Heart left ventricle (tissue), 16 donors: ENCODE data around the gene EMILIN2. TPM values are rescaled to one million over a fixed set of nuclear protein-coding genes. Genes with fewer than 3 reads are reported as not detected.

Experiments
- ATAC-seq, 4 donors: fragments of 200-7000 bp; cut with Tn5 transposase; one replicate each; pipeline ENCODE4 v1.9.1; 2020 to 2022; ENCODE audit warnings: moderate library complexity in 4 of 4, mild to moderate bottlenecking in 3 of 4, moderate number of reproducible peaks in 1 of 4
- DNase-seq, 5 donors: peaks; one replicate each; pipeline ENCODE4 v3.0.0-alpha.2; 2020
- H3K27ac ChIP-seq, 12 donors: fragments of 200-600 bp; sonication (generic) in 4 of 12; one replicate each; pipeline versions ENCODE4 v1.5.0 to v1.8.0; 2016 to 2022; ENCODE audit warnings: mild to moderate bottlenecking in 2 of 12
- H3K27me3 ChIP-seq, 9 donors: fragments of 200-600 bp; sonication (generic) in 2 of 9; one replicate each; pipeline versions ENCODE4 v1.5.1 to v1.8.0; 2016 to 2022; ENCODE audit warnings: mild to moderate bottlenecking in 3 of 9
- H3K36me3 ChIP-seq, 9 donors: fragments of 200-600 bp; sonication (generic) in 2 of 9; one replicate each; pipeline versions ENCODE4 v1.5.0 to v1.8.0; 2018 to 2022; ENCODE audit warnings: mild to moderate bottlenecking in 2 of 9
- H3K4me1 ChIP-seq, 12 donors: fragments of 200-600 bp; sonication (generic) in 4 of 12; one replicate each; pipeline versions ENCODE4 v1.5.0 to v1.8.0; 2016 to 2022; ENCODE audit warnings: mild to moderate bottlenecking in 3 of 12
- H3K4me3 ChIP-seq, 12 donors: fragments of 200-600 bp; sonication (generic) in 4 of 12; one replicate each; pipeline versions ENCODE4 v1.5.0 to v1.8.0; 2017 to 2022; ENCODE audit warnings: mild to moderate bottlenecking in 9 of 12, moderate library complexity in 4 of 12
- H3K9me3 ChIP-seq, 12 donors: fragments of 200-600 bp; sonication (generic) in 4 of 12; one replicate each; pipeline versions ENCODE4 v1.5.0 to v1.8.0; 2016 to 2022; ENCODE audit warnings: mild to moderate bottlenecking in 1 of 12
- CTCF ChIP-seq, 12 donors: fragments of 200-600 bp; sonication (generic) in 4 of 12; IDR thresholded peaks; one replicate each; pipeline versions ENCODE4 v1.5.0 to v1.8.0; 2018 to 2022; ENCODE audit warnings: antibody characterized with exemption in 12 of 12, mild to moderate bottlenecking in 5 of 12
- POLR2A ChIP-seq, 2 donors: fragments of 450-650 bp; IDR thresholded peaks; one replicate each; pipeline ENCODE4 v1.6.1; 2017; ENCODE audit warnings: antibody characterized with exemption in 2 of 2, mild to moderate bottlenecking in 2 of 2, moderate library complexity in 2 of 2
- WGBS, 4 donors: extraction: QIAGEN DNeasy Blood & Tissue Kit in 2 of 4; methylation state at CpG; one replicate each; pipeline versions ENCODE4 v1.1.5 to v1.1.7; 2013 to 2018; 5-methylcytosine and 5-hydroxymethylcytosine counted together
- intact Hi-C, 10 donors: fragments of 100-400 bp; cut with DNase I; formaldehyde crosslinking; loops; one replicate each; pipeline versions ENCODE4 v1.11.1 to v1.14.2; 2022
- polyA plus RNA-seq, 2 donors: library from polyadenylated mRNA; stranded (reverse); fragments of 200-250 nt; gene quantifications; one replicate each; pipeline ENCODE4 v1.2.3, GENCODE V29; 2013
- total RNA-seq, 9 donors: library from RNA; depleted of rRNA in 2 of 9; stranded (reverse); fragments of >200 nt in 2 of 9; fragmentation: NEBNext Ultra II Directional in 3 of 9; extraction: Animal tissue kit (Norgen Biotek cat#: 25700) in 3 of 9; gene quantifications; one replicate each; pipeline versions ENCODE4 v1.1.0 to v1.2.4, GENCODE V29; 2016 to 2023
- donor health status: ischemic (EF 13 %, LVEDD 7.1; RV severe dilation, severe dysfunction).
- donor health status: healthy with polysubstance abuse.
- donor health status: DM: no; HTN: yes; CAD: no.
- donor health status: DM: no; HTN: no; CAD: no.
- donor health status: ischemic (EF 25% LVEDD 6.9; RV normal size, moderate dysfunction).
- donor health status: ischemic (EF 25% LVEDD 5.7; RV mildly dilated, moderate dysfunction).
- donor health status: healthy.
- donor health status: DM: yes; HTN: yes; CAD: no.
- donor health status: ischemic (EF 35%, LVEDD 5.7; RV mildly dilated, moderate dysfunction).
- donor health status: nonischemic (EF 11% LVEDD 7.7; RV severe dilation, severe dysfunction).
- donor health status: DM: yes; HTN: yes; CAD: no.
- donor health status: PGD.
- donor health status: ischemic (EF 29% LVEDD 5.4; RV normal size, mild dysfunction).
- donor health status: nonischemic (EF 23%, LVEDD 6.1; RV moderate dilation, normal function).

EMILIN2 gene
- total and polyA plus RNA-seq, 11 donors, result 14.4 to 71.3 (median 22.6) TPM

GRCh38 chr18:2917259-2918047 is 70.6 kb downstream of the EMILIN2 start:
- Histone ChIP-seq H3K27ac (peak overlapping the region in 1 of 12 donors; percentile 19), H3K27me3 (no peaks in the 10 kb centered on the region), H3K4me1 (peaks cover 0 to 23% (median 1%) of the 10 kb centered on the region in 12 donors), H3K9me3 (no peaks in the 10 kb centered on the region), H3K4me3 (no peak overlapping the region), H3K36me3 (peaks cover 0 to 100% (median 75%) of the 10 kb centered on the region in 9 donors)
- no peak for DNase-seq
- intact Hi-C loops, result loop anchor here in 2 of 10 donors (10.0 kb wide), 2 partner anchors 133 to 153 kb away; no protein-coding TSS in a partner anchor
- TF ChIP-seq POLR2A (IDR thresholded peaks at IDR 0.05), result no peak
- TF ChIP-seq CTCF (IDR thresholded peaks at IDR 0.05), result no peak
- 73 to 82% (median 76%) methylated on average over 16 of the region's 16 CpGs for WGBS, 4 donors
- no peak for ATAC-seq

GRCh38 chr18:2918761-2919550 is 72.2 kb downstream of the EMILIN2 start:
- WGBS, 4 donors, result 94 to 96% (median 96%) methylated on average over 18 of the region's 18 CpGs
- DNase-seq, result no peak
- H3K27me3 ChIP-seq, result no peaks in the 10 kb centered on the region
- intact Hi-C loops, result loop anchor here in 2 of 10 donors (10.0 kb wide), 2 partner anchors 134 to 154 kb away; no protein-coding TSS in a partner anchor
- H3K4me1 ChIP-seq, result peaks cover 0 to 16% (median 0%) of the 10 kb centered on the region in 12 donors
- no peak overlapping the region for H3K27ac ChIP-seq
- no peak for TF ChIP-seq CTCF (IDR thresholded peaks at IDR 0.05)
- no peak for TF ChIP-seq POLR2A (IDR thresholded peaks at IDR 0.05)
- ATAC-seq, result no peak
- no peaks in the 10 kb centered on the region for H3K9me3 ChIP-seq
- peaks cover 0 to 100% (median 82%) of the 10 kb centered on the region in 9 donors for H3K36me3 ChIP-seq
- no peak overlapping the region for H3K4me3 ChIP-seq

- TF ChIP-seq POLR2A (IDR thresholded peaks at IDR 0.05) (no peak), CTCF (IDR thresholded peaks at IDR 0.05) (no peak)
- no peak for DNase-seq
Measured at GRCh38 chr18:2919600-2919999, 72.8 kb downstream of the EMILIN2 start.

GRCh38 chr18:2920027-2920426 is 73.2 kb downstream of the EMILIN2 start:
- Histone ChIP-seq H3K36me3 (peaks cover 0 to 100% (median 82%) of the 10 kb centered on the region in 9 donors), H3K9me3 (no peaks in the 10 kb centered on the region), H3K4me3 (no peak overlapping the region), H3K27ac (no peak overlapping the region), H3K27me3 (no peaks in the 10 kb centered on the region), H3K4me1 (peaks cover 0 to 15% (median 0%) of the 10 kb centered on the region in 12 donors)
- ATAC-seq (no peak), DNase-seq (no peak)
- TF ChIP-seq POLR2A (IDR thresholded peaks at IDR 0.05), result no peak
- TF ChIP-seq CTCF (IDR thresholded peaks at IDR 0.05), result no peak
- intact Hi-C loops, result no loop called here
- 85 to 93% (median 89%) methylated on average over 11 of the region's 11 CpGs for WGBS, 4 donors

More at GRCh38 chr18:2919600-2919999, 72.8 kb downstream of the EMILIN2 start:
- intact Hi-C loops, result loop anchor here in 2 of 10 donors (10.0 kb wide), 2 partner anchors 135 to 155 kb away; no protein-coding TSS in a partner anchor
- Histone ChIP-seq H3K36me3 (peaks cover 0 to 100% (median 82%) of the 10 kb centered on the region in 9 donors), H3K27ac (no peak overlapping the region), H3K4me3 (no peak overlapping the region), H3K27me3 (no peaks in the 10 kb centered on the region), H3K4me1 (peaks cover 0 to 15% (median 0%) of the 10 kb centered on the region in 12 donors), H3K9me3 (no peaks in the 10 kb centered on the region)
- WGBS, 4 donors, result 87 to 89% (median 88%) methylated on average over 5 of the region's 5 CpGs
- no peak for ATAC-seq
